ENCODE measurements around the gene GP5.

GP5 gene

DNA sequence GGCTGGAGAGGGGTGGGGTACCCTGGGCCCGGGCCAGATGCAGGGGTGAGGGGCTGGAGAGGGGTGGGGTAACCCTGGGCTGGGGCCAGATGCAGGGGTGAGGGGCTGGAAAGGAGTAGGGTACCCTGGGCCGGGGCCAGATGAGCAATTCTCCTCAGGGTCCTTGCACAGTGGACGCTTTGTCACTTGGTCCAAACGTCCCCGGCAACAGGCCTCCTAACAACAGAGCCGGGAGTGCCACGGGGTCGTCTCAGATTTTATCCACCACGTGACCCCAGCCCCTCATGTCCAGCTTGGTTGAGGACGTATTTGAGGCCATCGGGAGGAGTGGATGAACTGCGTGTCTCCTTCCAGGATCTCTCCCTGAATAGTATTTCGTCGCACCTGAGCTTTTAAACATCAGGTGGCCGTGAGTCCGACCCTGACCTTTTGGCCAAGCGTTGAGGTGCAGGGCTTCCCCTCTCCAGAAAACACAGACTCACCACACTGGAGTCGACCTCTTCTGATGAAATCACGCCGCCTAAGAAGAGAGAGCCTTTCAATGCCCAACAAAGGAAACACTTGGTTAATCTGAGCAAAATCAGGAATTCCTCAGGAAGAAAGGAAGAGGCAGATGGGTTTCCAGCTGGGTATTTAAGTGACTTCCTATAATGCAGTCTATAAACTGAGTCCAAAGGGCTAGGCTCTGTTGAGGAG, 16.7 kb downstream of the GP5 start:
- CTCF ChIA-PET = no interaction called here

GRCh38 chr3:194381460-194381875, 17.6 kb downstream of the GP5 start:
- no peaks in the 10 kb centered on the region for H3K4me1 ChIP-seq (ENCODE audit: control insufficient read depth, insufficient read depth, low read length)
- no peaks in the 10 kb centered on the region for H3K9me3 ChIP-seq (ENCODE audit: control insufficient read depth, insufficient read depth, low read depth, low read length)
- H3K4me3 ChIP-seq (ENCODE audit: low read depth, low read length) = no peak overlapping the region
- no peak overlapping the region for H3K27ac ChIP-seq (ENCODE audit: extremely low read depth, low read depth, low read length)
- no peaks in the 10 kb centered on the region for H3K36me3 ChIP-seq (ENCODE audit: control insufficient read depth in 2 of 2, insufficient read depth in 1 of 2, low read length in 2 of 2)
- TF ChIP-seq ZNF121 (tag by site-specific recombination; IDR thresholded peaks at IDR 0.05) = no peak
- no peak for TF ChIP-seq ZFP41 (tag by site-specific recombination; IDR thresholded peaks at IDR 0.05; ENCODE audit: borderline replicate concordance)
- no peak for TF ChIP-seq ZNF548 (tag by site-specific recombination; IDR thresholded peaks at IDR 0.05)
- no peak for TF ChIP-seq ZBTB44 (tag by site-specific recombination; IDR thresholded peaks at IDR 0.05)
- POLR2A ChIA-PET = no interaction called here
- CTCF ChIA-PET = no interaction called here

More for the DNA sequence above, 16.7 kb downstream of the GP5 start:
- no peaks in the 10 kb centered on the region for H3K4me1 ChIP-seq (ENCODE audit: control insufficient read depth, insufficient read depth, low read length)
- no peaks in the 10 kb centered on the region for H3K9me3 ChIP-seq (ENCODE audit: control insufficient read depth, insufficient read depth, low read depth, low read length)
- H3K36me3 ChIP-seq (ENCODE audit: control insufficient read depth in 2 of 2, insufficient read depth in 1 of 2, low read length in 2 of 2) = no peaks in the 10 kb centered on the region
- no peak for TF ChIP-seq ZNF366 (tag by site-specific recombination; conservative IDR thresholded peaks at IDR 0.05)
- H3K4me3 ChIP-seq (ENCODE audit: low read depth, low read length) = no peak overlapping the region
- no peak overlapping the region for H3K27ac ChIP-seq (ENCODE audit: extremely low read depth, low read depth, low read length)
- POLR2A ChIA-PET = no interaction called here

DNA sequence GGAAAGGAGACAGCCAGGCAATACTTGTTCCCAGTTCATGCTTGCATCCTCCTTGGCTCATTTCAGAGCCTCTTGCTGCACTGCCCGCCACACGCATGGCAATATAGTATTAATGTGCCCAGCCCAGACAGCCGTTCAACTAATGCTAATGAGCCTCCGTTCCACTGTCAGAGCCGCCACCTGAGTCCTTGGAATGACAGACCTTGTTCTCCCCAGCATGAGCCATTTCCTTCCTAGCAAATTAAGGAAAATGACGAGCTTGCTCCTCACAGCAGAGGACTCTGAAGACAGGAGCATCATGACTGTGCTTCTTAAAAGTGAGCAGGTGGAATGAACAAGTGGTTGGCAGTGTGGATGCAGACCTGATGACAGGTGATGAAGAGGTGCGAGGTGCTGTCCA, 18.7 kb downstream of the GP5 start:
- Histone ChIP-seq H3K27ac (ENCODE audit: extremely low read depth, low read depth, low read length) (no peak overlapping the region), H3K9me3 (ENCODE audit: control insufficient read depth, insufficient read depth, low read depth, low read length) (no peaks in the 10 kb centered on the region), H3K4me3 (ENCODE audit: low read depth, low read length) (no peak overlapping the region), H3K4me1 (ENCODE audit: control insufficient read depth, insufficient read depth, low read length) (no peaks in the 10 kb centered on the region), H3K36me3 (ENCODE audit: control insufficient read depth in 2 of 2, insufficient read depth in 1 of 2, low read length in 2 of 2) (no peaks in the 10 kb centered on the region)
- TF ChIP-seq SETDB1 (IDR thresholded peaks at IDR 0.05; ENCODE audit: insufficient read length, low read length) = no peak
- TF ChIP-seq ZNF473 (tag by site-specific recombination; IDR thresholded peaks at IDR 0.05) = no peak
- TF ChIP-seq, protein P1, sequence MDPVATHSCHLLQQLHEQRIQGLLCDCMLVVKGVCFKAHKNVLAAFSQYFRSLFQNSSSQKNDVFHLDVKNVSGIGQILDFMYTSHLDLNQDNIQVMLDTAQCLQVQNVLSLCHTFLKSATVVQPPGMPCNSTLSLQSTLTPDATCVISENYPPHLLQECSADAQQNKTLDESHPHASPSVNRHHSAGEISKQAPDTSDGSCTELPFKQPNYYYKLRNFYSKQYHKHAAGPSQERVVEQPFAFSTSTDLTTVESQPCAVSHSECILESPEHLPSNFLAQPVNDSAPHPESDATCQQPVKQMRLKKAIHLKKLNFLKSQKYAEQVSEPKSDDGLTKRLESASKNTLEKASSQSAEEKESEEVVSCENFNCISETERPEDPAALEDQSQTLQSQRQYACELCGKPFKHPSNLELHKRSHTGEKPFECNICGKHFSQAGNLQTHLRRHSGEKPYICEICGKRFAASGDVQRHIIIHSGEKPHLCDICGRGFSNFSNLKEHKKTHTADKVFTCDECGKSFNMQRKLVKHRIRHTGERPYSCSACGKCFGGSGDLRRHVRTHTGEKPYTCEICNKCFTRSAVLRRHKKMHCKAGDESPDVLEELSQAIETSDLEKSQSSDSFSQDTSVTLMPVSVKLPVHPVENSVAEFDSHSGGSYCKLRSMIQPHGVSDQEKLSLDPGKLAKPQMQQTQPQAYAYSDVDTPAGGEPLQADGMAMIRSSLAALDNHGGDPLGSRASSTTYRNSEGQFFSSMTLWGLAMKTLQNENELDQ (tag by site-specific recombination; IDR thresholded peaks at IDR 0.05; ENCODE audit: low read depth) = no peak
- TF ChIP-seq ZBTB8A (tag by site-specific recombination; IDR thresholded peaks at IDR 0.05) = no peak
- no peak for TF ChIP-seq ZBTB48 (tag by site-specific recombination; IDR thresholded peaks at IDR 0.05)
- TF ChIP-seq, protein P2, sequence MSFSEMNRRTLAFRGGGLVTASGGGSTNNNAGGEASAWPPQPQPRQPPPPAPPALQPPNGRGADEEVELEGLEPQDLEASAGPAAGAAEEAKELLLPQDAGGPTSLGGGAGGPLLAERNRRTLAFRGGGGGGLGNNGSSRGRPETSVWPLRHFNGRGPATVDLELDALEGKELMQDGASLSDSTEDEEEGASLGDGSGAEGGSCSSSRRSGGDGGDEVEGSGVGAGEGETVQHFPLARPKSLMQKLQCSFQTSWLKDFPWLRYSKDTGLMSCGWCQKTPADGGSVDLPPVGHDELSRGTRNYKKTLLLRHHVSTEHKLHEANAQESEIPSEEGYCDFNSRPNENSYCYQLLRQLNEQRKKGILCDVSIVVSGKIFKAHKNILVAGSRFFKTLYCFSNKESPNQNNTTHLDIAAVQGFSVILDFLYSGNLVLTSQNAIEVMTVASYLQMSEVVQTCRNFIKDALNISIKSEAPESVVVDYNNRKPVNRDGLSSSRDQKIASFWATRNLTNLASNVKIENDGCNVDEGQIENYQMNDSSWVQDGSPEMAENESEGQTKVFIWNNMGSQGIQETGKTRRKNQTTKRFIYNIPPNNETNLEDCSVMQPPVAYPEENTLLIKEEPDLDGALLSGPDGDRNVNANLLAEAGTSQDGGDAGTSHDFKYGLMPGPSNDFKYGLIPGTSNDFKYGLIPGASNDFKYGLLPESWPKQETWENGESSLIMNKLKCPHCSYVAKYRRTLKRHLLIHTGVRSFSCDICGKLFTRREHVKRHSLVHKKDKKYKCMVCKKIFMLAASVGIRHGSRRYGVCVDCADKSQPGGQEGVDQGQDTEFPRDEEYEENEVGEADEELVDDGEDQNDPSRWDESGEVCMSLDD (tag by site-specific recombination; IDR thresholded peaks at IDR 0.05) = no peak
- ChIA-PET CTCF (no interaction called here), POLR2A (no interaction called here)

GRCh38 chr3:194379651-194380050, 19.4 kb downstream of the GP5 start:
- TF ChIP-seq ZBTB21 (tag by site-specific recombination; IDR thresholded peaks at IDR 0.05) (no peak), ZNF830 (tag by site-specific recombination; IDR thresholded peaks at IDR 0.05; ENCODE audit: low read depth) (no peak), ZNF121 (tag by site-specific recombination; IDR thresholded peaks at IDR 0.05) (no peak), BCL6B (tag by site-specific recombination; IDR thresholded peaks at IDR 0.05) (no peak), SP2 (tag by site-specific recombination; IDR thresholded peaks at IDR 0.05) (no peak)
- TF ChIP-seq, protein P3, sequence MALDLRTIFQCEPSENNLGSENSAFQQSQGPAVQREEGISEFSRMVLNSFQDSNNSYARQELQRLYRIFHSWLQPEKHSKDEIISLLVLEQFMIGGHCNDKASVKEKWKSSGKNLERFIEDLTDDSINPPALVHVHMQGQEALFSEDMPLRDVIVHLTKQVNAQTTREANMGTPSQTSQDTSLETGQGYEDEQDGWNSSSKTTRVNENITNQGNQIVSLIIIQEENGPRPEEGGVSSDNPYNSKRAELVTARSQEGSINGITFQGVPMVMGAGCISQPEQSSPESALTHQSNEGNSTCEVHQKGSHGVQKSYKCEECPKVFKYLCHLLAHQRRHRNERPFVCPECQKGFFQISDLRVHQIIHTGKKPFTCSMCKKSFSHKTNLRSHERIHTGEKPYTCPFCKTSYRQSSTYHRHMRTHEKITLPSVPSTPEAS (tag by site-specific recombination; IDR thresholded peaks at IDR 0.05) = no peak
- Histone ChIP-seq H3K4me1 (ENCODE audit: control insufficient read depth, insufficient read depth, low read length) (no peaks in the 10 kb centered on the region), H3K4me3 (ENCODE audit: low read depth, low read length) (no peak overlapping the region), H3K9me3 (ENCODE audit: control insufficient read depth, insufficient read depth, low read depth, low read length) (no peaks in the 10 kb centered on the region), H3K36me3 (ENCODE audit: control insufficient read depth in 2 of 2, insufficient read depth in 1 of 2, low read length in 2 of 2) (no peaks in the 10 kb centered on the region), H3K27ac (ENCODE audit: extremely low read depth, low read depth, low read length) (no peak overlapping the region)
- ChIA-PET POLR2A (no interaction called here), CTCF (no interaction called here)
